HG03558 (cell line): ENCODE results near the gene CRISPLD2.

Source experiments
- ATAC-seq: cut with Tn5 transposase; IDR thresholded peaks from one replicate; pipeline ENCODE4 v1.9.1; 2021; ENCODE audit warnings: moderate number of reproducible peaks; ENCODE audit not compliant: unreplicated experiment; ENCODE audit errors: extremely low read depth

Gene CRISPLD2

DNA sequence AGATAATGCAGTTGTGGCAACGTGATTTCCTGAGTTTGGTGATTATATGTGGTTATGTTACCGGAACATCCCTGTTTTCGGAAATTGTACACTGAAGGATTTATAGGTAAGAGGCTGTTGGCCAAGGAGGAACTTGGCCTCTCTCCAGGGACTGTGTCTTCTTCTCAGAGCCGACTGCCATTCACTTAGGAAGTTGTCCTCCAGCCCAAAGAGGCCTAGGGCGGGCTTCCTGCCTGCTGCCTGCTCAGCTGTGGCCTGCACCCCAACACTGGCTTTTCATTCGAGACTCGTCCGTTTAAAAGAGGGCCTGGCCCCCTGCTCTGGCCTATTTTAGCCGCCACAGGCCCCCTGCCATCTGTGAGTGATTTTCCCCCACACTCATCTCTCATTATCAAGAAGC lies 127.2 kb downstream of the CRISPLD2 start:
- no peak for ATAC-seq

DNA sequence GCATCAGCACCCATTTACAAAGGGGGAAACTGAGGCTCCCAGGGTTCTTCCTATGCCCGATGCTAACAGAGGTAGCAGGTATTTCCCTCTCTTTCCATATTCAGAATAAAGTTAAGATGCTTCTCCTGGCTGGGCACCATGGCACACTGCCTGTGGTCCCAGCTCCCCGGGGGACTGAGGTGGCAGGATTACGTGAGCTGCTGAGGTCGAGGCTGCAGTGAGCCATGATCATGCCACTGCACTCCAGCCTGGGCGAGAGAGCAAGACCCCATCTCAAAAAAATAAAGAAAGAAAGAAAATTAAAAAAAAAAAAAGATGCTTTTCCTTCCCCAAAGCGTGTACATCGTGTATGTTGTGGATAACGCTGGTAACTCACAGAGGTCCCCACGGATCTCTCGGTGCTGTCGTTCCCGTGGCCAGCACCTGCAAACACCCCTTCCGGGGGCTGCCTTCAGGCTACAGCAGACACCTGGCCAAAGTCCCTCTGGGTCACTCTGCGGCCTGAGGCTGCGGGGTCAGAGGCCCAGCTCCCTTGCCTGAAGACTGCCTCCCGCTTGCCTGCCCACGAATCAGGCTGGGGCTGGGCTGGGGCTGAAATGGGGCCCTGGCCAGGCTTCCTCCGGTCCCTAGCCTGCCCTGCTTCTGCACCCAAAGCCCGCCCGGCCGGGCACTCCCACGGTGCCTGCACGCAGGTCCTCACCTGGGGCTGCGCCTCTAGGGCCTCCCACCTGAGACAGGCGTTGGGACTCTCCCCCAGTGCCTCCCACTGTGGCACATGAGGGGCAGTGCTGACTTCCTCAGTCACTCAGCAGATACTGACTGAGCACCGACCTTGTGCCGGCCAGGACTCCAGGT lies 128.4 kb downstream of the CRISPLD2 start:
- ATAC-seq, result no peak

DNA sequence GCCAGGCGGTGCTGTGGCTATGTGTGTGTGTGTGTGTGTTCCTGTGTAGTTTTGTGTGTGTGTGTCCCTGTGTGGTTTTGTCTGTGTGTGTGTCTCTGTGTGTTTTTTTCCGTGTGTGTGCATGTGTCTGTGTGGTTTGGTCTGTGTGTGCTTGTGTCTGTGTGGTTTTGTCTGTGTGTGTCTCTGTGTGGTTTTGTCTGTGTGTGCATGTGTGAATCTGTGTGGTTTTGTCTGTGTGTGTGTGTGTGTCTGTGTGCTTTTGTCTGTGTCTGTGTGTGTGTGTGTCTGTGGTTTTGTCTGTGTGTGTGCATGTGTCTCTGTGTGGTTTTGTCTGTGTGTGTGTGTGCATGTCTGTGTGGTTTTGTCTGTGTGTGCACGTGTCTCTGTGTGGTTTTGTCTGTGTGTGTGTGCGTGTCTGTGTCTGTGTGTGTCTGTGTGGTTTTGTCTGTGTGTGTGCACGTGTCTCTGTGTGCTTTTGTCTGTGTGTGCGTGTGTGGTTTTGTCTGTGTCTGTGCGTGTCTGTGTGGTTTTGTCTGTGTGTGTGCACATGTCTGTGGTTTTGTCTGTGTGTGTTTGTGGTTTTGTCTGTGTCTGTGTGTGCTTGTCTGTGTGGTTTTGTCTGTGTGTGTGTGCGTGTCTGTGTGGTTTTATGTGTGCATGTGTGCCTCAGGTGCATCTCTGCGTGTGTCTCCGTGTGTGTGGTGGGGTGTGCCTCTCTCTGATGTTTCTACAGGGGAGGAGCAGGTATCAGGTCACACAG lies 129.2 kb downstream of the CRISPLD2 start:
- no peak for ATAC-seq

DNA sequence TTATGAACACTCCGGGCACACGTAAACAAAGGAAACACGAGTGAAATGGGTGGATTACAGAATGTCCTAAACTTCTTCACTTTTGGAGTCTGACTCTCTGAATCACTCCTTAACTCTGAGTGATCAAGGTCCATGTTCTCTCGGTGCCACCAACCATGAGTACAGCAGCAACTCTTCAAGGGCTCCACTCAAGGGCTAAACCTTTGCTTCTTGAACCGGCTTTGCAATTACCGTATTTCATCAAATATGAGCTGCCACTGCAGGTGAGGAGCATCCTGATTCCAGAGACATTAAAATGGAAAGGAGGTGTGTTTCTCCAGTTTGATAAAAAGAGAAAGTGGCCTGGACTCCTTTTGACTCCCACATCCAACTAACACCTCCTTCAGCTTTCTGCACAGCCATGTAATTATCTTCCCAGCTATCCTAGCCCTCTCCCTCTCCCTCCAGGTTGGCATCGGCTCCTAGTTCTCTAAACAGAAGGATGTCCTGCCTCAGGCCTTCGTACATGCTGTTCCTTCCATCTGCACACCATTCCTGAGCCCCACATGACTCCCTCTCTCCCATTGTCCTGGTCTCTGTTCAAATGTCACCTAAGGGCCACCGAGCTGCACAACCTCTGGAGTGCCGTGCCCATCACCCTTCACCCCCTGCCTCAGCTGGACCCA lies 130.1 kb downstream of the CRISPLD2 start:
- ATAC-seq, result no peak

DNA sequence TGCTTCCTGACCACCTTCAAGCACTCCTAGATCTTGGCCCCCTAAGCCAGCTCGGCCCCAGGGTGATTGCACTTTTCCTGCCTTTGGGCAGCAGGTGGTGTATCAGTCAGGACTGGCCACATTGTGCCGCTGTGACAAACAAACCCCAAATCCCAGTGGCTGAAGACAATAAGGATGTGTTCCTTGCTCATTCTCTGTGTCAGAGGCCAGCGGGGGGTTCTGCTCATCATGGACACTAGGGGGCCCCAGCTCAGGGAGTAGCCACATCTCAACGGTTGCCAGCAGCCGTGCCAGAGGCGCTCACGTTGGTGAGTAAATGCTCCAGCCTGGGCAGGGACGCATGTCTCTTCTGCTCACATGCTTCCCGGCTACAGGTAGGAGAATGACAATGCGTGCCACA lies 131.1 kb downstream of the CRISPLD2 start:
- no peak for ATAC-seq

DNA sequence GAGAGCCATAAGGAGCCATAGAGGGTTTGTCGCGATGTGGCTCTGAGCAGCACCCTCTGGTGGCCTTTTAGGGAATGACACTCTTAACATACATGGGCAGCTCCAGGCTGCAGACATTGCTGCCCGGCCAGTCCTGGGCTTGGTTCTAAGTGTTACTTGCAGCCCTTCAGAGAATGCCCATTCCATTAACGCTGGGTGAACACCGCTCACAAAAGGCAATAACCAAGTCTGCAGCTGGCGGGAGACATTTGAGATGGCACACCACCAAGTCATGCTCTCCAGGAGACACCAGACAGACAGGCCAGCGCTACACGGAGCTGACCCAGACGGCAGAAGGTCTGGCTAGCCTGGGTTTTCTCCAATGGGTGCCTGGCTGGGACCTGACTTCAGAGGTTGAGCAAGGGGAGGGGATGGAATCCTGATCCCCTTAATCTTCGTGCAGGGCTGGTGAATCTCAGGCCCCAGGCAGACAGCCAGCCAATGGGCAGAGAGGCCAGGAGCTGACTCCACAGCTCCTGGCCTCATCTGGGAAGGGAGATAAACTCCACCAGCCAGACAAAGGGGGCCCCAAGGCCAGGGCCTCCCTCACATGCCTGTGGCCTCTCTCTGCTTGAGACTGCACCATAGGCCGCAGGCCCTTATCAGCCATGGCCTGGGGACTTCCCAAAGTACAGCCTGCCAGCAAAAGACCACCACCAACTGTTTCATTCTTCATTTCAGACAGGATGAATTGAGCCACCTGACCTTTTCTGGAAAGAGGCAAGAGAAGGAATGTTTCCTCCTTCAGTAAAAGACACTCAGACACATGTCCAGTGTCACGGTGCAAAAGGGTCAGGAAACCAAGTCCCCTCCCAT lies 132.8 kb downstream of the CRISPLD2 start:
- ATAC-seq, result no peak

DNA sequence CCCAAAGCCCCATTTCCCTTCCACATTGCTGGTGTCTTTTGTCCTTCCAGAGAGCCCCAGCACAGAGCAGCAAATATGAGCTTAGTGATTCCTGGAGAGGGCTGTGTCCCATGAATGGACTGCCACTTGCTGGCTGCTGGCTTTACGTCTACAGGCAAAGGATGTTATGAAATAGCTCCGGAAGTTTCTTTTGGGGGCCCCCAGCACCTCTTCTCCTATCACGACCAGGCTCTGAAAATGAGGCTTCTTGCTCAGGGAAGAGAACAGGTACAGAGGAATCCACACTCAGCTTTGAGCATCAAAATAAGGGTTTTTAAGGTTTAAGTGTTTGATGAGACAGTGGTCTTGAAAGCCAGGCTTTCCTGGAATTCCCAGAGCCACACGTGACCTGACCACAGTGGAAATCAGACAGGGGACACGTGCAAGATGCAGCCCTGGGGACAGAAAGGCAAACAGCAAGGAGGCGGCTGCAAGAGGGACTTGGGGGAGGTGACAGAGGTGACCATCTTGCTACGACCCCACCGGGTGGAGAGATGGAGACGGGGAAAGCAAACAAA lies 133.5 kb downstream of the CRISPLD2 start:
- no peak for ATAC-seq

DNA sequence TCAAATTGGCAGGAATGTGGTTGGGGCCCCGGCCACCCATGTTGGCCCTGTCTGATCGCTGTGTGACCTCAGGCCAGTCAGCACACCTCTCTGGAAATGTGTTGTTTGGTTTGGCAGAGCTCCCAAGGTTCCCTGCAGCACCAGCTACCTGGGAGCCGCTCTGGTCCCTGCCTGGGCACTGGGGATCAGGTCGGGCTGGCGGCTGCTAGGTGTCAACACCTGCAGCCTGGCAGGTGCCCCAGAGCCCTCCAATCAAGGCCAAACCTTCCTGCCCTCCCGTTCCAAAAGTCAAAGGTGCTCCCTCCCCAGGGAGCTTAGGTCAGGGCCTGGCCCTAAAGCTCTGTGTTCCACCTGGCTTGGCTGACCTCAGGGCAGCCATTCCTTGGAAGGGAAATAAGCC lies 135.6 kb downstream of the CRISPLD2 start:
- no peak for ATAC-seq

DNA sequence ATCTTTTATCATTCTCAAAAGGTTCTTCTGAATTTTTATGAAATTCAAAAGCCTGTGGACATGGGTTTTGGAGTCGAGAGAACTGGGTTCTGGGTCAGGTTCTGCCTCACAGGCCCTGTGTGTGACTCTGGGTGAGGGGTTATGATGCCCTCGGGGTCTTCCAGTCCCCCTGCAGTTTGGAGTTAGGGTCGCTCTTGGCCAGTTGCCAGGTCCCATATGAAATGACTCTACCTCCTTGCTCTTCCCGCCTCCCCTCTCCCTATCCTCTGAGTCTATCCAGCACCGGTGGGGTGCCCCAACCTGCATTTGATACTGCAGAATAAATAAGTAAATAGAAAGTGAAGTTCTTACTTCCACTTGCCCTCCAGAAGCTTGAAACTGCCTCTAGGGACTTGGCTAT lies 137.4 kb downstream of the CRISPLD2 start:
- no peak for ATAC-seq

DNA sequence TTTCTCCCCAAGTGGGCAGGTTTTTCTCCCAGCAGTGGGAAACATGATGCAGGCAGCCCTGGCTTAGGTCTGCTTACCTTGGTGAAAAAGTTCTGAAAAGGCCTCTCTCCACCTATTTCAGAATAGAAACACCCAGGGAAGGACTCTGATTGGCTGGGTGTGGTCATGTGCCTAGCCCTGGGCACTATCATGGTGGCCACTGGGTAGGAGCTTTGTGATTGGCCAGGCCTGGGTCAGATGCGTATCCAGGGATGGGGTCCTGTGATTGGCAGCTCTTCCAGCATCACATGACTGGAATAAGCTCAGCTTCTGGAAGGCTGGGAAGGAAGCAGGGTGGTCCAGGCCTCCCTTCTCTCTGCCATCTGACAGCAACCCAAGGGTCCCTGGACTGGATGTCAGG lies 138.0 kb downstream of the CRISPLD2 start:
- ATAC-seq, result no peak
